K562 (cell line): ENCODE measurements around the gene MBOAT7. TPM values are rescaled to one million over a fixed set of nuclear protein-coding genes. Genes with fewer than 3 reads are reported as not detected.

Experiments
- ATAC-seq: fragments of 200-7000 bp; cut with Tn5 transposase; 3 replicates; pipeline ENCODE4 v1.9.1; 2020; ENCODE audit warnings: moderate library complexity
- BruUV-seq: library from RNA; stranded (reverse); fragments of 400-500 nt; replicated peaks from 2 replicates; lab custom pipeline; 2021; lab: Mats Ljungman, UMichigan
- CTCF ChIA-PET: fragments of 300-600 bp; formaldehyde crosslinking; extraction: SDS; loops from one replicate; lab custom pipeline; 2021; ENCODE audit warnings: low intra/inter-chr PET ratio; lab: Yijun Ruan, JAX
- POLR2A ChIA-PET: fragments of 300-600, 350-650 bp; sonication (Branson Sonifier 250); formaldehyde crosslinking; extraction: SDS; loops from one replicate; lab custom pipeline; 2021; ENCODE audit warnings: antibody characterized with exemption, inconsistent platforms; lab: Yijun Ruan, JAX
- DNase-seq, 4 experiments: peaks; one replicate each; pipeline versions ENCODE4 v3.0.0 to v3.0.0-alpha.2; 2011 to 2018; ENCODE audit warnings: low spot score in 3 of 4, mixed read lengths in 3 of 4; ENCODE audit errors: extremely low read depth in 1 of 4
- FAIRE-seq: peaks from 2 replicates; lab custom pipeline; 2011; peaks lifted over from hg19 to GRCh38; lab: Jason Lieb, UNC
- H2AFZ ChIP-seq: 2 replicates; pipeline ENCODE4 v1.6.0; 2011; ENCODE audit warnings: low read depth, low read length, control low read depth, inconsistent platforms
- H3K27ac ChIP-seq: fragments of 200-600 bp; 3 replicates; pipeline ENCODE4 v1.8.0; 2011; ENCODE audit warnings: low read depth, mild to moderate bottlenecking, control low read depth, inconsistent platforms, low read length, moderate library complexity, mixed read lengths; ENCODE audit errors: extremely low read depth
- H3K27me3 ChIP-seq, 2 experiments: fragments of 300-600 bp in 1 of 2; 2 replicates in 1 of 2; 3 replicates in 1 of 2; pipeline versions ENCODE4 v1.6.0 to v1.8.0; 2011; ENCODE audit warnings: inconsistent platforms in 2 of 2, low read length in 2 of 2, mild to moderate bottlenecking in 1 of 2, mixed read lengths in 1 of 2, moderate library complexity in 1 of 2; ENCODE audit not compliant: control insufficient read depth in 2 of 2, insufficient read depth in 2 of 2
- H3K36me3 ChIP-seq: fragments of 300-600 bp; 3 replicates; pipeline ENCODE4 v1.8.0; 2011; ENCODE audit warnings: mild to moderate bottlenecking, low read length, inconsistent platforms; ENCODE audit not compliant: control insufficient read depth, insufficient read depth
- H3K4me1 ChIP-seq, 2 experiments: fragments of 200-600 bp in 1 of 2; replicated peaks in 1 of 2; 2 replicates in 1 of 2; 3 replicates in 1 of 2; pipeline versions ENCODE4 v1.5.1 to v1.8.0; 2011; ENCODE audit warnings: inconsistent platforms in 2 of 2, low read length in 2 of 2, mild to moderate bottlenecking in 1 of 2, mixed read lengths in 1 of 2, moderate library complexity in 1 of 2; ENCODE audit not compliant: control insufficient read depth in 2 of 2, insufficient read depth in 2 of 2
- H3K4me2 ChIP-seq: 2 replicates; pipeline ENCODE4 v1.6.1; 2011; ENCODE audit warnings: low read length, control low read depth, inconsistent platforms, mixed read lengths; ENCODE audit not compliant: insufficient read depth
- H3K4me3 ChIP-seq: fragments of 200-600 bp; sonication (generic), shearing (Covaris generic); 2 replicates; pipeline ENCODE4 v1.5.1; 2016; ENCODE audit warnings: control low read depth, inconsistent platforms
- H3K79me2 ChIP-seq: fragments of 200-600 bp; 3 replicates; pipeline ENCODE4 v1.8.0; 2011; ENCODE audit warnings: low read length, inconsistent platforms; ENCODE audit not compliant: control insufficient read depth, insufficient read depth
- H3K9ac ChIP-seq, 2 experiments: 2 replicates each; pipeline versions ENCODE4 v1.6.0 to v1.6.1; 2011; ENCODE audit warnings: low read depth in 2 of 2, low read length in 2 of 2, control low read depth in 1 of 2, inconsistent platforms in 1 of 2, mild to moderate bottlenecking in 1 of 2, mixed read lengths in 1 of 2; ENCODE audit not compliant: insufficient read depth in 1 of 2
- H3K9me1 ChIP-seq: one replicate; pipeline ENCODE4 v1.6.0; 2011; ENCODE audit warnings: inconsistent platforms, mild to moderate bottlenecking, low read length, moderate library complexity; ENCODE audit not compliant: control insufficient read depth, insufficient read depth
- H3K9me3 ChIP-seq: replicated peaks from 2 replicates; pipeline ENCODE4 v1.5.1; 2011; ENCODE audit warnings: low read depth, low read length, inconsistent platforms; ENCODE audit not compliant: control insufficient read depth, insufficient read depth
- H4K20me1 ChIP-seq: replicated peaks from 2 replicates; pipeline ENCODE4 v1.6.1; 2011; ENCODE audit warnings: low read length, inconsistent platforms, mixed read lengths; ENCODE audit not compliant: control insufficient read depth, insufficient read depth
- CCNT2 ChIP-seq: IDR thresholded peaks from 2 replicates; pipeline ENCODE4 v1.6.1; 2011; ENCODE audit warnings: borderline replicate concordance, low read depth, mild to moderate bottlenecking, moderate library complexity, mixed read lengths, low read length; ENCODE audit not compliant: insufficient read length; ENCODE audit errors: extremely low read depth
- HMGN3 ChIP-seq: IDR thresholded peaks from 2 replicates; pipeline ENCODE4 v1.6.1; 2011; ENCODE audit warnings: borderline replicate concordance, low read depth, mild to moderate bottlenecking, mixed read lengths, low read length; ENCODE audit not compliant: insufficient read length; ENCODE audit errors: extremely low read depth
- MAFG ChIP-seq: fragments of 450-650 bp; conservative IDR thresholded peaks from 2 replicates; pipeline ENCODE4 v1.6.1; 2016; ENCODE audit warnings: missing genetic modification characterization, missing compliant biosample characterization
- NBN ChIP-seq: fragments of 450-650 bp; IDR thresholded peaks from 2 replicates; pipeline ENCODE4 v1.6.1; 2016; ENCODE audit warnings: low read depth, mild to moderate bottlenecking
- NR3C1 ChIP-seq: sonication (generic); formaldehyde crosslinking; IDR thresholded peaks from 2 replicates; pipeline ENCODE4 v1.8.1; 2022; ENCODE audit warnings: missing genetic modification reagents
- POLR2H ChIP-seq: IDR thresholded peaks from 2 replicates; pipeline ENCODE4 v1.6.1; 2016; ENCODE audit warnings: missing genetic modification characterization, low read depth, mild to moderate bottlenecking, control low read depth, missing compliant biosample characterization, moderate library complexity
- PRDM10 ChIP-seq: fragments of 450-650 bp; IDR thresholded peaks from 2 replicates; pipeline ENCODE4 v1.6.1; 2018; ENCODE audit not compliant: partially characterized antibody
- RBBP5 ChIP-seq: fragments of 200-600 bp; sonication (generic); IDR thresholded peaks from 2 replicates; pipeline ENCODE4 v1.6.1; 2012; ENCODE audit warnings: borderline replicate concordance, mild to moderate bottlenecking, low read length, control low read depth, inconsistent platforms; ENCODE audit not compliant: insufficient read depth, poor library complexity, severe bottlenecking
- ZBED1 ChIP-seq: IDR thresholded peaks from 2 replicates; pipeline ENCODE4 v1.6.1; 2014
- whole genome bisulfite sequencing: fragments of 100-300 bp; shearing (Covaris generic); methylation state at CpG from one replicate; pipeline ENCODE4 v1.1.6; 2016; ENCODE audit warnings: low coverage, mixed read lengths; ENCODE audit not compliant: insufficient coverage; ENCODE audit errors: missing lambda C conversion rate; 5-methylcytosine and 5-hydroxymethylcytosine counted together
- in situ Hi-C: fragments of 300-500 bp; cut with MboI; formaldehyde crosslinking; loops from 4 replicates; pipeline ENCODE4 v1.15.0; 2018; ENCODE audit warnings: inconsistent platforms, mixed read lengths
- intact Hi-C: fragments of 100-400 bp; cut with micrococcal nuclease; formaldehyde crosslinking; loops from 2 replicates; pipeline ENCODE4 v1.14.2; 2022
- polyA plus RNA-seq, 8 experiments: library from polyadenylated mRNA; depleted of rRNA in 4 of 8; stranded (reverse) in 5 of 8; unstranded in 3 of 8; fragments of >200 nt; fragmentation: Nextera tagmentation in 2 of 8; fragmentation: Illumina TruSeq in 1 of 8; extraction: Ambion mirVana in 2 of 8; extraction: Trizol in 1 of 8; gene quantifications; 2 replicates each; pipeline versions ENCODE4 v1.2.1 to v1.2.3, GENCODE V29; 2011 to 2014; ENCODE audit warnings: inconsistent platforms in 1 of 8, missing spikeins in 1 of 8
- total RNA-seq, 7 experiments: library from RNA; depleted of rRNA in 6 of 7; stranded (reverse); fragments of >200 nt in 6 of 7; fragmentation: Illumina TruSeq in 2 of 7; extraction: Trizol in 2 of 7; gene quantifications; 2 replicates each; pipeline versions ENCODE4 v1.2.1 to v1.2.3, GENCODE V29; 2011 to 2021; ENCODE audit warnings: low replicate concordance in 1 of 7

MBOAT7 gene
- total and polyA plus RNA-seq, 9 of the 15 experiments (the other 6 are each of a cell fraction or from before 2014, with no cell fraction given), result 1.4 to 153 (median 56.1) TPM

- intact Hi-C loops (loop anchor here (1.0 to 2.0 kb wide), 3 partner anchors 21 to 63 kb away; partner anchors contain the start of genes LENG1, PRPF31, RPS9 and TFPT), in situ Hi-C loops (no loop called here)
- Histone ChIP-seq H3K79me2 (peaks cover 52% of the 10 kb centered on the region), H3K9me3 (no peaks in the 10 kb centered on the region), H3K4me3 (peak within 1 kb of the TSS; percentile 93), H3K4me2 (peak within 1 kb of the TSS; percentile 100), H2AFZ (peak within 1 kb of the TSS; percentile 92), H3K27ac (peak within 1 kb of the TSS; percentile 97), H3K9me1 (peaks cover 16% of the 10 kb centered on the region), H3K36me3 (peaks cover 42% of the 10 kb centered on the region), H3K27me3 (no peaks in the 10 kb centered on the region), H4K20me1 (peaks cover 26% of the 10 kb centered on the region), H3K9ac (peak within 1 kb of the TSS; percentile 97), H3K4me1 (peaks cover 14 to 23% of the 10 kb centered on the region in 2 experiments; a peak in 4 of 5 replicates)
- CTCF ChIA-PET, result no interaction called here
- ATAC-seq (no peak), FAIRE-seq (no peak), DNase-seq (peak; percentile 26 to 78 (median 56))
- no TSS peak for BruUV-seq
- 0% methylated on average over 26 of the region's 103 CpGs for WGBS
- POLR2A ChIA-PET, result interaction anchor here (0.7 to 3.1 kb wide), 18 partner anchors 11 to 986 kb away, joined by 3 to 29 read pairs (median 6); partner anchors contain the start of genes LENG1, LILRB5, MBOAT7 and PRPF31
- TF ChIP-seq HMGN3 (peak; percentile 18), RBBP5 (peak; percentile 49), PRDM10 (no peak), ZBED1 (peak; percentile 100), NR3C1 (CRISPR knock-in tag) (0 out of 2 replicates have a peak, but pooled peaks have one; percentile 41), NBN (0 out of 2 replicates have a peak, but pooled peaks have one; percentile 50), POLR2H (tag) (peak; percentile 66; the same call in 1 of the 2 replicates), MAFG (0 out of 2 replicates have a peak, but pooled peaks have one; percentile 57), CCNT2 (peak; percentile 45)
Measured at GRCh38 chr19:54137699-54138488, 51.5 kb downstream of the MBOAT7 start, which contains the start of gene CNOT3. CNOT3 (plus strand) TSS chr19:54137762; CDS start chr19:54142979, 5,217 bp downstream.
